Measurements from ENCODE around the gene THADA.
A peak's percentile ranks its signal among the peaks of the same experiment; 100 is the strongest.
"Not testable (repeated sequence)": the region's sequence is repeated elsewhere in the genome, so short reads cannot be mapped to it uniquely, and the experiment has no call there.

THADA gene

GRCh38 chr2:43538034-43538670 is 57.7 kb downstream of the THADA start:
- Histone ChIP-seq H3K36me3 (ENCODE audit: insufficient read depth, low read length) (peaks cover 6% of the 10 kb centered on the region; the same call in 1 of the 2 replicates), H3K27me3 (ENCODE audit: insufficient read depth, low read length) (no peaks in the 10 kb centered on the region), H3K79me2 (ENCODE audit: control insufficient read depth, insufficient read depth, low read length, unreplicated experiment) (no peaks in the 10 kb centered on the region), H2AFZ (ENCODE audit: low read length, unreplicated experiment) (peak overlapping the region; percentile 32), H3K4me3 (ENCODE audit: low read depth, low read length) (no peak overlapping the region), H3K4me1 (ENCODE audit: control insufficient read depth, insufficient read depth, low read length, unreplicated experiment) (peaks cover 32% of the 10 kb centered on the region), H3K27ac (ENCODE audit: low read depth, low read length) (peak overlapping the region; percentile 99)

GRCh38 chr2:43537137-43537536 is 58.7 kb downstream of the THADA start:
- Histone ChIP-seq H3K27me3 (ENCODE audit: insufficient read depth, low read length) (no peaks in the 10 kb centered on the region), H3K27ac (ENCODE audit: low read depth, low read length) (no peak overlapping the region), H3K36me3 (ENCODE audit: insufficient read depth, low read length) (peaks cover 6% of the 10 kb centered on the region; the same call in 1 of the 2 replicates), H3K4me3 (ENCODE audit: low read depth, low read length) (no peak overlapping the region), H3K4me1 (ENCODE audit: control insufficient read depth, insufficient read depth, low read length, unreplicated experiment) (peaks cover 32% of the 10 kb centered on the region), H3K79me2 (ENCODE audit: control insufficient read depth, insufficient read depth, low read length, unreplicated experiment) (no peaks in the 10 kb centered on the region), H2AFZ (ENCODE audit: low read length, unreplicated experiment) (no peak overlapping the region)

GRCh38 chr2:43534569-43534968 is 61.3 kb downstream of the THADA start:
- no peaks in the 10 kb centered on the region for H3K27me3 ChIP-seq (ENCODE audit: insufficient read depth, low read length)
- H3K27ac ChIP-seq (ENCODE audit: low read depth, low read length), result no peak overlapping the region
- H3K79me2 ChIP-seq (ENCODE audit: control insufficient read depth, insufficient read depth, low read length, unreplicated experiment), result no peaks in the 10 kb centered on the region
- no peak overlapping the region for H3K4me3 ChIP-seq (ENCODE audit: low read depth, low read length)
- peaks cover 6% of the 10 kb centered on the region; the same call in 1 of the 2 replicates for H3K36me3 ChIP-seq (ENCODE audit: insufficient read depth, low read length)
- peaks cover 15% of the 10 kb centered on the region for H3K4me1 ChIP-seq (ENCODE audit: control insufficient read depth, insufficient read depth, low read length, unreplicated experiment)
- no peak overlapping the region for H2AFZ ChIP-seq (ENCODE audit: low read length, unreplicated experiment)

- not testable (repeated sequence) for H3K27ac ChIP-seq (ENCODE audit: low read depth, low read length); H3K27me3 ChIP-seq (ENCODE audit: insufficient read depth, low read length); H3K4me3 ChIP-seq (ENCODE audit: low read depth, low read length); H3K79me2 ChIP-seq (ENCODE audit: control insufficient read depth, insufficient read depth, low read length, unreplicated experiment); H3K4me1 ChIP-seq (ENCODE audit: control insufficient read depth, insufficient read depth, low read length, unreplicated experiment); H3K36me3 ChIP-seq (ENCODE audit: insufficient read depth, low read length); H2AFZ ChIP-seq (ENCODE audit: low read length, unreplicated experiment)
Measured at GRCh38 chr2:43532572-43532971, 63.3 kb downstream of the THADA start.

GRCh38 chr2:43531251-43531650 is 64.6 kb downstream of the THADA start:
- Histone ChIP-seq H3K36me3 (ENCODE audit: insufficient read depth, low read length) (0 out of 2 replicates have a peak, but pooled peaks cover 5% of the 10 kb centered on the region), H3K27me3 (ENCODE audit: insufficient read depth, low read length) (no peaks in the 10 kb centered on the region), H2AFZ (ENCODE audit: low read length, unreplicated experiment) (no peak overlapping the region), H3K4me3 (ENCODE audit: low read depth, low read length) (no peak overlapping the region), H3K27ac (ENCODE audit: low read depth, low read length) (no peak overlapping the region), H3K4me1 (ENCODE audit: control insufficient read depth, insufficient read depth, low read length, unreplicated experiment) (no peaks in the 10 kb centered on the region), H3K79me2 (ENCODE audit: control insufficient read depth, insufficient read depth, low read length, unreplicated experiment) (no peaks in the 10 kb centered on the region)

GRCh38 chr2:43526994-43527393 is 68.8 kb downstream of the THADA start:
- Histone ChIP-seq H3K79me2 (ENCODE audit: control insufficient read depth, insufficient read depth, low read length, unreplicated experiment) (no peaks in the 10 kb centered on the region), H3K4me1 (ENCODE audit: control insufficient read depth, insufficient read depth, low read length, unreplicated experiment) (no peaks in the 10 kb centered on the region), H3K36me3 (ENCODE audit: insufficient read depth, low read length) (peaks cover 13% of the 10 kb centered on the region; the same call in 1 of the 2 replicates), H2AFZ (ENCODE audit: low read length, unreplicated experiment) (no peak overlapping the region), H3K27ac (ENCODE audit: low read depth, low read length) (no peak overlapping the region), H3K27me3 (ENCODE audit: insufficient read depth, low read length) (no peaks in the 10 kb centered on the region), H3K4me3 (ENCODE audit: low read depth, low read length) (no peak overlapping the region)

GRCh38 chr2:43525506-43525905 is 70.3 kb downstream of the THADA start:
- no peaks in the 10 kb centered on the region for H3K79me2 ChIP-seq (ENCODE audit: control insufficient read depth, insufficient read depth, low read length, unreplicated experiment)
- H2AFZ ChIP-seq (ENCODE audit: low read length, unreplicated experiment), result no peak overlapping the region
- H3K27me3 ChIP-seq (ENCODE audit: insufficient read depth, low read length), result no peaks in the 10 kb centered on the region
- no peaks in the 10 kb centered on the region for H3K4me1 ChIP-seq (ENCODE audit: control insufficient read depth, insufficient read depth, low read length, unreplicated experiment)
- no peak overlapping the region for H3K4me3 ChIP-seq (ENCODE audit: low read depth, low read length)
- H3K27ac ChIP-seq (ENCODE audit: low read depth, low read length), result no peak overlapping the region
- H3K36me3 ChIP-seq (ENCODE audit: insufficient read depth, low read length), result peaks cover 13% of the 10 kb centered on the region; the same call in 1 of the 2 replicates

GRCh38 chr2:43524177-43524965 is 71.5 kb downstream of the THADA start:
- H3K27me3 ChIP-seq (ENCODE audit: insufficient read depth, low read length), result no peaks in the 10 kb centered on the region
- H2AFZ ChIP-seq (ENCODE audit: low read length, unreplicated experiment), result no peak overlapping the region

GRCh38 chr2:43522177-43522576 is 73.7 kb downstream of the THADA start:
- Histone ChIP-seq H3K79me2 (ENCODE audit: control insufficient read depth, insufficient read depth, low read length, unreplicated experiment) (no peaks in the 10 kb centered on the region), H3K27ac (ENCODE audit: low read depth, low read length) (no peak overlapping the region), H3K27me3 (ENCODE audit: insufficient read depth, low read length) (no peaks in the 10 kb centered on the region), H3K4me1 (ENCODE audit: control insufficient read depth, insufficient read depth, low read length, unreplicated experiment) (peaks cover 13% of the 10 kb centered on the region), H2AFZ (ENCODE audit: low read length, unreplicated experiment) (no peak overlapping the region), H3K36me3 (ENCODE audit: insufficient read depth, low read length) (peaks cover 13% of the 10 kb centered on the region; the same call in 1 of the 2 replicates), H3K4me3 (ENCODE audit: low read depth, low read length) (no peak overlapping the region)

More at GRCh38 chr2:43524177-43524965, 71.5 kb downstream of the THADA start:
- Histone ChIP-seq H3K79me2 (ENCODE audit: control insufficient read depth, insufficient read depth, low read length, unreplicated experiment) (no peaks in the 10 kb centered on the region), H3K4me1 (ENCODE audit: control insufficient read depth, insufficient read depth, low read length, unreplicated experiment) (peaks cover 10% of the 10 kb centered on the region), H3K27ac (ENCODE audit: low read depth, low read length) (no peak overlapping the region), H3K4me3 (ENCODE audit: low read depth, low read length) (no peak overlapping the region), H3K36me3 (ENCODE audit: insufficient read depth, low read length) (peaks cover 13% of the 10 kb centered on the region; the same call in 1 of the 2 replicates)

- H3K79me2 ChIP-seq (ENCODE audit: control insufficient read depth, insufficient read depth, low read length, unreplicated experiment), result no peaks in the 10 kb centered on the region
- peaks cover 13% of the 10 kb centered on the region for H3K4me1 ChIP-seq (ENCODE audit: control insufficient read depth, insufficient read depth, low read length, unreplicated experiment)
- H3K27ac ChIP-seq (ENCODE audit: low read depth, low read length), result no peak overlapping the region
- H3K4me3 ChIP-seq (ENCODE audit: low read depth, low read length), result no peak overlapping the region
- H3K27me3 ChIP-seq (ENCODE audit: insufficient read depth, low read length), result no peaks in the 10 kb centered on the region
- H3K36me3 ChIP-seq (ENCODE audit: insufficient read depth, low read length), result peaks cover 10% of the 10 kb centered on the region; the same call in 1 of the 2 replicates
- H2AFZ ChIP-seq (ENCODE audit: low read length, unreplicated experiment), result no peak overlapping the region
Measured at GRCh38 chr2:43521568-43521967, 74.3 kb downstream of the THADA start.
